Testis (tissue), 2 donors: ENCODE data around the gene ASTL.

Experiments
- CTCF ChIP-seq, 3 experiments: fragments of 450-650 bp in 2 of 3; fragments of 200-600 bp in 1 of 3; sonication (generic) in 1 of 3; IDR thresholded peaks; one replicate each; pipeline ENCODE4 v1.5.1; 2016 to 2019; ENCODE audit warnings: antibody characterized with exemption in 3 of 3, mild to moderate bottlenecking in 2 of 3, moderate library complexity in 1 of 3
- POLR2A ChIP-seq: fragments of 450-650 bp; IDR thresholded peaks from one replicate; pipeline ENCODE4 v1.6.1; 2017; ENCODE audit warnings: antibody characterized with exemption, mild to moderate bottlenecking, moderate library complexity

GRCh38 chr2:96180521-96180920 is 42.2 kb upstream of the ASTL start:
- TF ChIP-seq POLR2A = no peak
- TF ChIP-seq CTCF (IDR thresholded peaks at IDR 0.05) = no peak
